ENCODE measurements around the gene CACNA1B.
"Not testable (repeated sequence)": the region's sequence is repeated elsewhere in the genome, so short reads cannot be mapped to it uniquely, and the experiment has no call there.

The CACNA1B gene

GRCh38 chr9:138112791-138113600 is 235.4 kb downstream of the CACNA1B start:
- TF ChIP-seq POLR2A (IDR thresholded peaks at IDR 0.05; ENCODE audit: low read depth, low read length): no peak
- DNase-seq (ENCODE audit: insufficient read length, low spot score) (no peak), FAIRE-seq (no peak)

GRCh38 chr9:138113701-138114325 is 236.2 kb downstream of the CACNA1B start:
- DNase-seq (ENCODE audit: insufficient read length, low spot score); FAIRE-seq: not testable (repeated sequence)

GRCh38 chr9:138114501-138115245 is 237.1 kb downstream of the CACNA1B start:
- DNase-seq (ENCODE audit: insufficient read length, low spot score) (no peak), FAIRE-seq (no peak)
- no peak for TF ChIP-seq POLR2A (IDR thresholded peaks at IDR 0.05; ENCODE audit: low read depth, low read length)

- FAIRE-seq (no peak), DNase-seq (ENCODE audit: insufficient read length, low spot score) (no peak)
- no peak for TF ChIP-seq POLR2A (IDR thresholded peaks at IDR 0.05; ENCODE audit: low read depth, low read length)
These were observed 237.9 kb downstream of the CACNA1B start for GRCh38 chr9:138115506-138115905.

- DNase-seq (ENCODE audit: insufficient read length, low spot score) (no peak), FAIRE-seq (no peak)
- TF ChIP-seq POLR2A (IDR thresholded peaks at IDR 0.05; ENCODE audit: low read depth, low read length): no peak
These were observed 238.9 kb downstream of the CACNA1B start for GRCh38 chr9:138116521-138116920.

- no peak for DNase-seq (ENCODE audit: insufficient read length, low spot score)
- FAIRE-seq: no peak
- no peak for TF ChIP-seq POLR2A (IDR thresholded peaks at IDR 0.05; ENCODE audit: low read depth, low read length)
These were observed 239.6 kb downstream of the CACNA1B start for GRCh38 chr9:138117101-138117750.

GRCh38 chr9:138117836-138118235 is 240.3 kb downstream of the CACNA1B start:
- DNase-seq (ENCODE audit: insufficient read length, low spot score) (no peak), FAIRE-seq (no peak)
- TF ChIP-seq POLR2A (IDR thresholded peaks at IDR 0.05; ENCODE audit: low read depth, low read length): no peak

GRCh38 chr9:138118601-138119071 is 241.1 kb downstream of the CACNA1B start:
- no peak for TF ChIP-seq POLR2A (IDR thresholded peaks at IDR 0.05; ENCODE audit: low read depth, low read length)
- FAIRE-seq (no peak), DNase-seq (ENCODE audit: insufficient read length, low spot score) (no peak)

- TF ChIP-seq POLR2A (IDR thresholded peaks at IDR 0.05; ENCODE audit: low read depth, low read length): no peak
- DNase-seq (ENCODE audit: insufficient read length, low spot score) (no peak), FAIRE-seq (no peak)
These were observed 241.8 kb downstream of the CACNA1B start for GRCh38 chr9:138119202-138120027.

- FAIRE-seq (no peak), DNase-seq (ENCODE audit: insufficient read length, low spot score) (no peak)
- no peak for TF ChIP-seq POLR2A (IDR thresholded peaks at IDR 0.05; ENCODE audit: low read depth, low read length)
These were observed 242.5 kb downstream of the CACNA1B start for GRCh38 chr9:138120072-138120471.

- FAIRE-seq: no peak
- TF ChIP-seq POLR2A (IDR thresholded peaks at IDR 0.05; ENCODE audit: low read depth, low read length): no peak
- DNase-seq (ENCODE audit: insufficient read length, low spot score): no peak
These were observed 243.2 kb downstream of the CACNA1B start for GRCh38 chr9:138120511-138121437.

- TF ChIP-seq POLR2A (IDR thresholded peaks at IDR 0.05; ENCODE audit: low read depth, low read length): no peak
- no peak for FAIRE-seq
These were observed 244.0 kb downstream of the CACNA1B start for GRCh38 chr9:138121438-138122050.

More at GRCh38 chr9:138121438-138122050, 244.0 kb downstream of the CACNA1B start:
- no peak for DNase-seq (ENCODE audit: insufficient read length, low spot score)
